ENCODE results near the gene UGGT1.

The UGGT1 gene

GRCh38 chr2:128228894-128229293, 137.9 kb downstream of the UGGT1 start:
- no peak overlapping the region for H3K4me2 ChIP-seq (ENCODE audit: low read depth, low read length, poor library complexity, severe bottlenecking)
- H4K20me1 ChIP-seq (ENCODE audit: low read depth, low read length) = no peaks in the 10 kb centered on the region
- no peak overlapping the region for H3K9ac ChIP-seq (ENCODE audit: low read length)
- no peaks in the 10 kb centered on the region for H3F3A ChIP-seq (ENCODE audit: insufficient read depth)
- H3K36me3 ChIP-seq (ENCODE audit: low read length) = no peaks in the 10 kb centered on the region
- H3K9me2 ChIP-seq (replicated peaks; ENCODE audit: insufficient read depth, low read length) = no peaks in the 10 kb centered on the region
- no peaks in the 10 kb centered on the region for H3K79me2 ChIP-seq (ENCODE audit: insufficient read depth, low read length)
- H3K9me3 ChIP-seq (ENCODE audit: insufficient read depth, low read length) = no peaks in the 10 kb centered on the region
- H3K27ac ChIP-seq (ENCODE audit: low read depth, low read length) = no peak overlapping the region
- TF ChIP-seq CTCF (IDR thresholded peaks at IDR 0.05; ENCODE audit: insufficient read depth, low read length, poor library complexity, severe bottlenecking) (no peak), EZH2phosphoT487 (conservative IDR thresholded peaks at IDR 0.05; ENCODE audit: low read length) (no peak)
- no peak overlapping the region for H3K4me3 ChIP-seq (ENCODE audit: insufficient read depth, low read length, poor library complexity, severe bottlenecking)
- H3K27me3 ChIP-seq (ENCODE audit: low read length) = no peaks in the 10 kb centered on the region
- H2AFZ ChIP-seq (ENCODE audit: low read depth, low read length, severe bottlenecking) = no peak overlapping the region

DNA sequence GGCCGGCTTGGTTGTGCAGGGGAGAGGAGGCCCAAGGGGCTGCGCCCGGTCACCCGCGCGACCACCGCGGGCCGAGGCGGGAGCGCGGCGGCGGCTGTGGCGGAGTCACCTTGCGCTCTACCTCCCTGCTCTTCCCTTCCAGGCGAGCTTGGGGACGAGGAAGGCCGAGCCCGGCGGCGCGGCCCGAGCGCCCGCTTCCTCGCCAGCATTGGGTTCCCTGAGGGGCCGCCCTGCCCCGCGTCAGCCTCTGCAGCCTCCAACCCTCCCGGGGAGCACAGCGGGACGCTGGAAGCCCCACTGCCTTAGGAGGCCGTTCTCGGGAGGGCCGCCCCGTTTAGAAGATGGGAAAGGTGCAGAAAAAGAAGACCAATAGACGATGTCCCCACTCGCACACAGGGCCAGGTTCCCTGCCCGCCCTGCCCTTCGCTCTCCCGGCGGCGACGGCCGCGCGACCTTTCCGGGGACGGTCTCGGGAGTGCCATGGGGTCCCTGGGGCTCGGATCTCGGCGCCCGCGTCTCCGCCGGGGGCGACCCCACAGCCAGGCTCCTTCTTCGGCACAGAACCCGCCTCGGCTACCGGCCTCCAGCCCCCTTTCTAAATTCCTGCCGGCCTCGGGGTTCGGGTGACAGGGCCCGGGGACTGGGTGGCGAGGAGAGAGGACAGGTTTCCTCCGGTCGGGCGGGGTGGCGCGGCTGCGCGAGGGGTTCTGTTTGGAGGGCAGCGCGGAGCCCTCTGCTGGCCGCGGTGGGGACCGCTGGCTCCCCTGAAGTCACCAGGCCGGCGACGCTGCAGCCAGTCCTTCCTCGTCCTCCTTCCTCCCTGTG, 142.2 kb downstream of the UGGT1 start:
- H3K9me3 ChIP-seq (ENCODE audit: insufficient read depth, low read length) = no peaks in the 10 kb centered on the region
- no peaks in the 10 kb centered on the region for H3F3A ChIP-seq (ENCODE audit: insufficient read depth)
- no peak overlapping the region for H3K27ac ChIP-seq (ENCODE audit: low read depth, low read length)
- no peaks in the 10 kb centered on the region for H3K36me3 ChIP-seq (ENCODE audit: low read length)
- peak overlapping the region; percentile 73 for H3K4me2 ChIP-seq (ENCODE audit: low read depth, low read length, poor library complexity, severe bottlenecking)
- no peaks in the 10 kb centered on the region for H3K9me2 ChIP-seq (replicated peaks; ENCODE audit: insufficient read depth, low read length)
- peak overlapping the region; percentile 64 for H3K9ac ChIP-seq (ENCODE audit: low read length)
- H3K27me3 ChIP-seq (ENCODE audit: low read length) = no peaks in the 10 kb centered on the region
- peak overlapping the region; percentile 97 for H2AFZ ChIP-seq (ENCODE audit: low read depth, low read length, severe bottlenecking)
- H4K20me1 ChIP-seq (ENCODE audit: low read depth, low read length) = no peaks in the 10 kb centered on the region
- H3K79me2 ChIP-seq (ENCODE audit: insufficient read depth, low read length) = no peaks in the 10 kb centered on the region
- TF ChIP-seq EZH2phosphoT487 (conservative IDR thresholded peaks at IDR 0.05; ENCODE audit: low read length) (no peak), CTCF (IDR thresholded peaks at IDR 0.05; ENCODE audit: insufficient read depth, low read length, poor library complexity, severe bottlenecking) (peak; percentile 67)
- H3K4me3 ChIP-seq (ENCODE audit: insufficient read depth, low read length, poor library complexity, severe bottlenecking) = peak overlapping the region; percentile 55

DNA sequence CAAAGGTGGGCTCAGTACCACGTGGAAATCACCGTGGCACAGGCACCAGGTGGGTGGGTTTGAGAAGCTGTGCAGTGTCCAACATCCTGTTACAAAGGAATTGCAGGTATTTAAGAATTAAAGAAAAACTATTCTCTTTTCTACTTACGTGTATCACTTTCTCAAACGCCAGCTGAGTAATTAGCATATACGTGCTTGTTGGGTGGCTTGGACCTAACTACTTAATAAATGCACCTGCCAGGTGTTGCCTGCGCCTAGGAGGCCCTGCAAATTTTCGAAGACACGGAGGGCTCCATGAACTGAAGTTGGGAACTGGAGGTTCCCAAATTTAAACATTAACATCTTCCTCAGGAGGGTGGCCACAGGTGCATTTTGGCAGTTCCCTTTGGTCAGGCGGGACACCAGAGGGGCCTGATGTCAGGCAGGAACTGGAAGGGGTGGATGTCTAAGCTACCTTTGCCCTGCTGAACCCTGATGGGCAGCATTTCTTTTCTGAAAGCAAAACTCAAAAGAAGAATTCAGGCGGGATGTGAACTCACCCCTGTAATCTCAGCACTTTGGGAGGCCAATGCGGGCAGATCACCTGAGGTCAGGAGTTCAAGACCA, 142.9 kb downstream of the UGGT1 start:
- peak overlapping the region; percentile 73 for H3K4me2 ChIP-seq (ENCODE audit: low read depth, low read length, poor library complexity, severe bottlenecking)
- H3K9ac ChIP-seq (ENCODE audit: low read length) = peak overlapping the region; percentile 64
- H3K27ac ChIP-seq (ENCODE audit: low read depth, low read length) = no peak overlapping the region
- H3F3A ChIP-seq (ENCODE audit: insufficient read depth) = no peaks in the 10 kb centered on the region
- peak overlapping the region; percentile 55 for H3K4me3 ChIP-seq (ENCODE audit: insufficient read depth, low read length, poor library complexity, severe bottlenecking)
- H3K27me3 ChIP-seq (ENCODE audit: low read length) = no peaks in the 10 kb centered on the region
- no peaks in the 10 kb centered on the region for H3K79me2 ChIP-seq (ENCODE audit: insufficient read depth, low read length)
- peak overlapping the region; percentile 97 for H2AFZ ChIP-seq (ENCODE audit: low read depth, low read length, severe bottlenecking)
- no peaks in the 10 kb centered on the region for H3K36me3 ChIP-seq (ENCODE audit: low read length)
- no peaks in the 10 kb centered on the region for H4K20me1 ChIP-seq (ENCODE audit: low read depth, low read length)
- H3K9me2 ChIP-seq (replicated peaks; ENCODE audit: insufficient read depth, low read length) = no peaks in the 10 kb centered on the region
- no peaks in the 10 kb centered on the region for H3K9me3 ChIP-seq (ENCODE audit: insufficient read depth, low read length)
- no peak for TF ChIP-seq CTCF (IDR thresholded peaks at IDR 0.05; ENCODE audit: insufficient read depth, low read length, poor library complexity, severe bottlenecking)
- TF ChIP-seq EZH2phosphoT487 (conservative IDR thresholded peaks at IDR 0.05; ENCODE audit: low read length) = no peak

All from SU-DHL-6 (cell line).